H1 (cell line): ENCODE measurements around the gene FBXO30. TPM values are rescaled to one million over a fixed set of nuclear protein-coding genes. Genes with fewer than 3 reads are reported as not detected.

ENCODE experiments used
- CEBPB ChIP-seq: IDR thresholded peaks from 2 replicates; pipeline ENCODE4 v1.6.1; 2012; ENCODE audit warnings: low read depth, low read length
- TCF12 ChIP-seq: IDR thresholded peaks from 2 replicates; pipeline ENCODE4 v1.6.1; 2011; ENCODE audit warnings: low read depth, mild to moderate bottlenecking, low read length
- polyA plus RNA-seq, 7 experiments: library from polyadenylated mRNA; depleted of rRNA in 3 of 7; stranded (reverse) in 5 of 7; unstranded in 2 of 7; fragments of >200 nt in 5 of 7; fragments of 200-250 nt in 2 of 7; gene quantifications; 1 replicate in 5 of 7; 2 replicates in 1 of 7; 4 replicates in 1 of 7; pipeline versions ENCODE4 v1.2.1 to v1.2.3, GENCODE V29; 2011 to 2013; ENCODE audit warnings: missing spikeins in 2 of 7, mixed read lengths in 2 of 7
- total RNA-seq: library from RNA; stranded (reverse); fragmentation: NEBNext Ultra II Directional; extraction: Animal tissue kit (Norgen Biotek cat#: 25700); gene quantifications from 2 replicates; pipeline ENCODE4 v1.2.1, GENCODE V29; 2021
- TF ChIP-seq, protein P1 (sequence below): fragments of 300-600 bp; sonication (generic); IDR thresholded peaks from 2 replicates; pipeline ENCODE4 v1.7.1; 2012; ENCODE audit warnings: low read length, moderate library complexity, mild to moderate bottlenecking, inconsistent platforms; ENCODE audit not compliant: insufficient replicate concordance

FBXO30 gene
- total and polyA plus RNA-seq, 2 of the 8 experiments (the other 6 are each of a cell fraction or from before 2014, with no cell fraction given) = 3.9 to 18.3 TPM

DNA sequence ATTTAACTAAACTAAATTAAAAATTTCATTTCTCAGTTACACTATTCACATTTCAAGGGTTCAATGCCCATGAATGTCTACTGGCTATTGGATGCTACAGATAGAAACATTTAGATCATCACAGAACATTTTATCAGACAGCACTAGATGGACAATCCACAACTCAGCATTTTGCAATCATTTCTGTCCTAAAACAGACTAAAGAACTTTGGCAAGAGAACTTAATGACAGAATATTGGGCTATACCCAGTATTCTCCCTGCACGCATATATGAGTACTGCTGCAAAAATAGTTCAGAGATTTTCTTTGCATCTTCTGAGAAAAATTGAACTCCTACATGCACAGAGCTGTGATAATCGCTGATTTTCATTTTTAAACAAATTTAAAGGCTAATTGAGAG, 36.1 kb upstream of the FBXO30 start (continued):
- TF ChIP-seq, protein P1, sequence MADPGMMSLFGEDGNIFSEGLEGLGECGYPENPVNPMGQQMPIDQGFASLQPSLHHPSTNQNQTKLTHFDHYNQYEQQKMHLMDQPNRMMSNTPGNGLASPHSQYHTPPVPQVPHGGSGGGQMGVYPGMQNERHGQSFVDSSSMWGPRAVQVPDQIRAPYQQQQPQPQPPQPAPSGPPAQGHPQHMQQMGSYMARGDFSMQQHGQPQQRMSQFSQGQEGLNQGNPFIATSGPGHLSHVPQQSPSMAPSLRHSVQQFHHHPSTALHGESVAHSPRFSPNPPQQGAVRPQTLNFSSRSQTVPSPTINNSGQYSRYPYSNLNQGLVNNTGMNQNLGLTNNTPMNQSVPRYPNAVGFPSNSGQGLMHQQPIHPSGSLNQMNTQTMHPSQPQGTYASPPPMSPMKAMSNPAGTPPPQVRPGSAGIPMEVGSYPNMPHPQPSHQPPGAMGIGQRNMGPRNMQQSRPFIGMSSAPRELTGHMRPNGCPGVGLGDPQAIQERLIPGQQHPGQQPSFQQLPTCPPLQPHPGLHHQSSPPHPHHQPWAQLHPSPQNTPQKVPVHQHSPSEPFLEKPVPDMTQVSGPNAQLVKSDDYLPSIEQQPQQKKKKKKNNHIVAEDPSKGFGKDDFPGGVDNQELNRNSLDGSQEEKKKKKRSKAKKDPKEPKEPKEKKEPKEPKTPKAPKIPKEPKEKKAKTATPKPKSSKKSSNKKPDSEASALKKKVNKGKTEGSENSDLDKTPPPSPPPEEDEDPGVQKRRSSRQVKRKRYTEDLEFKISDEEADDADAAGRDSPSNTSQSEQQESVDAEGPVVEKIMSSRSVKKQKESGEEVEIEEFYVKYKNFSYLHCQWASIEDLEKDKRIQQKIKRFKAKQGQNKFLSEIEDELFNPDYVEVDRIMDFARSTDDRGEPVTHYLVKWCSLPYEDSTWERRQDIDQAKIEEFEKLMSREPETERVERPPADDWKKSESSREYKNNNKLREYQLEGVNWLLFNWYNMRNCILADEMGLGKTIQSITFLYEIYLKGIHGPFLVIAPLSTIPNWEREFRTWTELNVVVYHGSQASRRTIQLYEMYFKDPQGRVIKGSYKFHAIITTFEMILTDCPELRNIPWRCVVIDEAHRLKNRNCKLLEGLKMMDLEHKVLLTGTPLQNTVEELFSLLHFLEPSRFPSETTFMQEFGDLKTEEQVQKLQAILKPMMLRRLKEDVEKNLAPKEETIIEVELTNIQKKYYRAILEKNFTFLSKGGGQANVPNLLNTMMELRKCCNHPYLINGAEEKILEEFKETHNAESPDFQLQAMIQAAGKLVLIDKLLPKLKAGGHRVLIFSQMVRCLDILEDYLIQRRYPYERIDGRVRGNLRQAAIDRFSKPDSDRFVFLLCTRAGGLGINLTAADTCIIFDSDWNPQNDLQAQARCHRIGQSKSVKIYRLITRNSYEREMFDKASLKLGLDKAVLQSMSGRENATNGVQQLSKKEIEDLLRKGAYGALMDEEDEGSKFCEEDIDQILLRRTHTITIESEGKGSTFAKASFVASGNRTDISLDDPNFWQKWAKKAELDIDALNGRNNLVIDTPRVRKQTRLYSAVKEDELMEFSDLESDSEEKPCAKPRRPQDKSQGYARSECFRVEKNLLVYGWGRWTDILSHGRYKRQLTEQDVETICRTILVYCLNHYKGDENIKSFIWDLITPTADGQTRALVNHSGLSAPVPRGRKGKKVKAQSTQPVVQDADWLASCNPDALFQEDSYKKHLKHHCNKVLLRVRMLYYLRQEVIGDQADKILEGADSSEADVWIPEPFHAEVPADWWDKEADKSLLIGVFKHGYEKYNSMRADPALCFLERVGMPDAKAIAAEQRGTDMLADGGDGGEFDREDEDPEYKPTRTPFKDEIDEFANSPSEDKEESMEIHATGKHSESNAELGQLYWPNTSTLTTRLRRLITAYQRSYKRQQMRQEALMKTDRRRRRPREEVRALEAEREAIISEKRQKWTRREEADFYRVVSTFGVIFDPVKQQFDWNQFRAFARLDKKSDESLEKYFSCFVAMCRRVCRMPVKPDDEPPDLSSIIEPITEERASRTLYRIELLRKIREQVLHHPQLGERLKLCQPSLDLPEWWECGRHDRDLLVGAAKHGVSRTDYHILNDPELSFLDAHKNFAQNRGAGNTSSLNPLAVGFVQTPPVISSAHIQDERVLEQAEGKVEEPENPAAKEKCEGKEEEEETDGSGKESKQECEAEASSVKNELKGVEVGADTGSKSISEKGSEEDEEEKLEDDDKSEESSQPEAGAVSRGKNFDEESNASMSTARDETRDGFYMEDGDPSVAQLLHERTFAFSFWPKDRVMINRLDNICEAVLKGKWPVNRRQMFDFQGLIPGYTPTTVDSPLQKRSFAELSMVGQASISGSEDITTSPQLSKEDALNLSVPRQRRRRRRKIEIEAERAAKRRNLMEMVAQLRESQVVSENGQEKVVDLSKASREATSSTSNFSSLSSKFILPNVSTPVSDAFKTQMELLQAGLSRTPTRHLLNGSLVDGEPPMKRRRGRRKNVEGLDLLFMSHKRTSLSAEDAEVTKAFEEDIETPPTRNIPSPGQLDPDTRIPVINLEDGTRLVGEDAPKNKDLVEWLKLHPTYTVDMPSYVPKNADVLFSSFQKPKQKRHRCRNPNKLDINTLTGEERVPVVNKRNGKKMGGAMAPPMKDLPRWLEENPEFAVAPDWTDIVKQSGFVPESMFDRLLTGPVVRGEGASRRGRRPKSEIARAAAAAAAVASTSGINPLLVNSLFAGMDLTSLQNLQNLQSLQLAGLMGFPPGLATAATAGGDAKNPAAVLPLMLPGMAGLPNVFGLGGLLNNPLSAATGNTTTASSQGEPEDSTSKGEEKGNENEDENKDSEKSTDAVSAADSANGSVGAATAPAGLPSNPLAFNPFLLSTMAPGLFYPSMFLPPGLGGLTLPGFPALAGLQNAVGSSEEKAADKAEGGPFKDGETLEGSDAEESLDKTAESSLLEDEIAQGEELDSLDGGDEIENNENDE = no peak
- TF ChIP-seq CEBPB (no peak), TCF12 (no peak)
